Lung microvascular endothelial cell (primary cell): ENCODE data around the gene SKA2. TPM values are rescaled to one million over a fixed set of nuclear protein-coding genes. Genes with fewer than 3 reads are reported as not detected.
"Not testable (repeated sequence)": the region's sequence is repeated elsewhere in the genome, so short reads cannot be mapped to it uniquely, and the experiment has no call there.

Experiments
- DNase-seq, 2 donors: peaks; one replicate each; pipeline versions ENCODE4 v3.0.0 to v3.0.0-alpha.2; 2010; ENCODE audit warnings: low read depth in 2 of 2
- total RNA-seq: library from RNA; depleted of rRNA; stranded (reverse); fragments of >200 nt; gene quantifications from 2 replicates; pipeline ENCODE4 v1.2.1, GENCODE V29; 2014

SKA2 gene
- total RNA-seq, 1 donor from 2014 or later: 29.8 TPM

GRCh38 chr17:59152925-59153324 lies 2.1 kb downstream of the SKA2 start:
- DNase-seq: no peak

GRCh38 chr17:59151591-59151990 lies 3.4 kb downstream of the SKA2 start:
- no peak for DNase-seq

- DNase-seq: no peak
Measured at GRCh38 chr17:59151006-59151405, 4.0 kb downstream of the SKA2 start.

GRCh38 chr17:59149841-59150511 lies 5.0 kb downstream of the SKA2 start:
- no peak for DNase-seq

- DNase-seq: peak in 1 of 2 donors; percentile 23
Measured at GRCh38 chr17:59149051-59149450, 5.9 kb downstream of the SKA2 start.

GRCh38 chr17:59145571-59146096 lies 9.4 kb downstream of the SKA2 start:
- DNase-seq: no peak

GRCh38 chr17:59141860-59142259 lies 13.1 kb downstream of the SKA2 start:
- DNase-seq: no peak

- no peak for DNase-seq
Measured at GRCh38 chr17:59139939-59140338, 15.0 kb downstream of the SKA2 start.

GRCh38 chr17:59138339-59138738 lies 16.6 kb downstream of the SKA2 start:
- DNase-seq: not testable (repeated sequence)

- DNase-seq: no peak
Measured at GRCh38 chr17:59131131-59131530, 23.9 kb downstream of the SKA2 start.

- no peak for DNase-seq
Measured at GRCh38 chr17:59129814-59130213, 25.2 kb downstream of the SKA2 start.

GRCh38 chr17:59126809-59127417 lies 28.1 kb downstream of the SKA2 start:
- no peak for DNase-seq

- DNase-seq: no peak
Measured at GRCh38 chr17:59124665-59125064, 30.3 kb downstream of the SKA2 start.

GRCh38 chr17:59121901-59122480 lies 33.0 kb downstream of the SKA2 start:
- no peak for DNase-seq

GRCh38 chr17:59115474-59115873 lies 39.5 kb downstream of the SKA2 start:
- DNase-seq: no peak

- DNase-seq: no peak
Measured at GRCh38 chr17:59111539-59111938, 43.4 kb downstream of the SKA2 start.

- no peak for DNase-seq
Measured at GRCh38 chr17:59110973-59111372, 44.0 kb downstream of the SKA2 start.

- no peak for DNase-seq
Measured at GRCh38 chr17:59108400-59109102, 46.4 kb downstream of the SKA2 start.

GRCh38 chr17:59107306-59107670 lies 47.7 kb downstream of the SKA2 start:
- DNase-seq: no peak

GRCh38 chr17:59106463-59107305 lies 48.3 kb downstream of the SKA2 start, which contains the start of gene TRIM37:
TRIM37 (minus strand) TSS chr17:59106880; CDS start chr17:59106461, 419 bp downstream.
- peak; percentile 99 to 100 for DNase-seq

- peak; percentile 27 to 59 for DNase-seq
Measured at GRCh38 chr17:59105852-59106462, 49.0 kb downstream of the SKA2 start.
